Gastrocnemius medialis (tissue), 4 donors: ENCODE data around the gene SLC7A6.

Experiments
- CTCF ChIP-seq, 5 experiments: fragments of 450-650 bp in 3 of 5; fragments of 200-600 bp in 2 of 5; sonication (generic) in 2 of 5; IDR thresholded peaks in 4 of 5; conservative IDR thresholded peaks in 1 of 5; 1 replicate in 4 of 5; 2 replicates in 1 of 5; pipeline ENCODE4 v1.5.1; 2016 to 2019; ENCODE audit warnings: antibody characterized with exemption in 5 of 5, mild to moderate bottlenecking in 3 of 5, moderate library complexity in 3 of 5
- POLR2A ChIP-seq, 2 donors: fragments of 450-650 bp; IDR thresholded peaks; one replicate each; pipeline ENCODE4 v1.6.1; 2017; ENCODE audit warnings: antibody characterized with exemption in 2 of 2, mild to moderate bottlenecking in 2 of 2, moderate library complexity in 2 of 2

GRCh38 chr16:68310774-68311511, 46.6 kb downstream of the SLC7A6 start, which contains the start of the genes PRMT7 and SLC7A6OS:
- TF ChIP-seq CTCF (IDR thresholded peaks at IDR 0.05 in 4 of 5, conservative IDR thresholded peaks at IDR 0.05 in 1 of 5) (peak in 4 of 5 experiments; percentile 25 to 62 (median 44)), POLR2A (IDR thresholded peaks at IDR 0.05) (peak; percentile 87 to 88)
